ENCODE measurements around the gene PXMP4.

Gene PXMP4

GRCh38 chr20:33729101-33729500 is 9.0 kb upstream of the PXMP4 start:
- H3K27ac Mint-ChIP-seq: no peak overlapping the region
- no peak for DNase-seq
- TF ChIP-seq, protein P1, sequence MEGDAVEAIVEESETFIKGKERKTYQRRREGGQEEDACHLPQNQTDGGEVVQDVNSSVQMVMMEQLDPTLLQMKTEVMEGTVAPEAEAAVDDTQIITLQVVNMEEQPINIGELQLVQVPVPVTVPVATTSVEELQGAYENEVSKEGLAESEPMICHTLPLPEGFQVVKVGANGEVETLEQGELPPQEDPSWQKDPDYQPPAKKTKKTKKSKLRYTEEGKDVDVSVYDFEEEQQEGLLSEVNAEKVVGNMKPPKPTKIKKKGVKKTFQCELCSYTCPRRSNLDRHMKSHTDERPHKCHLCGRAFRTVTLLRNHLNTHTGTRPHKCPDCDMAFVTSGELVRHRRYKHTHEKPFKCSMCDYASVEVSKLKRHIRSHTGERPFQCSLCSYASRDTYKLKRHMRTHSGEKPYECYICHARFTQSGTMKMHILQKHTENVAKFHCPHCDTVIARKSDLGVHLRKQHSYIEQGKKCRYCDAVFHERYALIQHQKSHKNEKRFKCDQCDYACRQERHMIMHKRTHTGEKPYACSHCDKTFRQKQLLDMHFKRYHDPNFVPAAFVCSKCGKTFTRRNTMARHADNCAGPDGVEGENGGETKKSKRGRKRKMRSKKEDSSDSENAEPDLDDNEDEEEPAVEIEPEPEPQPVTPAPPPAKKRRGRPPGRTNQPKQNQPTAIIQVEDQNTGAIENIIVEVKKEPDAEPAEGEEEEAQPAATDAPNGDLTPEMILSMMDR (IDR thresholded peaks at IDR 0.05): no peak
- no peak overlapping the region for H3K4me3 Mint-ChIP-seq
- no peaks in the 10 kb centered on the region for H3K36me3 Mint-ChIP-seq (ENCODE audit: low read depth)
- H3K9me3 Mint-ChIP-seq: peaks cover 2% of the 10 kb centered on the region
- peaks cover 22% of the 10 kb centered on the region for H3K4me1 Mint-ChIP-seq
- peaks cover 26% of the 10 kb centered on the region for H3K27me3 Mint-ChIP-seq (ENCODE audit: low read depth, poor library complexity)

DNA sequence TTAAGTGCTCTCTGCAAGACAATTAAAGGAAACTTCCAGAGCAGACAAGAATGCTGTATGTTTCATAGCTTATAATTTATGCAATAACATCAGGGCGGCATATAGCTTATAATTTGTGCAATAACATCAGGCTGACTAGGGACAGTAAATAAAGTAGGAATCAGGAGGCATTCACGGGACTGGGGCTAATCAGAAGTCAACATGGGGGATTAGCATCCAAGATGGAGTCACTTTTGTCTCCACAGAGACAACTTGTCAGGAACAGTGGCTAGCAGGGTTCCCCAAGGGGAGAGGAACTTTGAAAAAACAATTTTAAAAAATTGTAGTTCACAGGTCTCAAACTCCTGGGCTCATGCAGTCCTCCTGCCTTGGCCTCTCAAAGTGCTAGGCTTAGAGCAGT is 8.4 kb upstream of the PXMP4 start:
- TF ChIP-seq, protein P1 (IDR thresholded peaks at IDR 0.05): no peak
- Mint-ChIP-seq H3K4me3 (no peak overlapping the region), H3K27ac (no peak overlapping the region), H3K27me3 (ENCODE audit: low read depth, poor library complexity) (peaks cover 27% of the 10 kb centered on the region), H3K36me3 (ENCODE audit: low read depth) (no peaks in the 10 kb centered on the region), H3K9me3 (no peaks in the 10 kb centered on the region), H3K4me1 (peaks cover 16% of the 10 kb centered on the region)
- no peak for DNase-seq

DNA sequence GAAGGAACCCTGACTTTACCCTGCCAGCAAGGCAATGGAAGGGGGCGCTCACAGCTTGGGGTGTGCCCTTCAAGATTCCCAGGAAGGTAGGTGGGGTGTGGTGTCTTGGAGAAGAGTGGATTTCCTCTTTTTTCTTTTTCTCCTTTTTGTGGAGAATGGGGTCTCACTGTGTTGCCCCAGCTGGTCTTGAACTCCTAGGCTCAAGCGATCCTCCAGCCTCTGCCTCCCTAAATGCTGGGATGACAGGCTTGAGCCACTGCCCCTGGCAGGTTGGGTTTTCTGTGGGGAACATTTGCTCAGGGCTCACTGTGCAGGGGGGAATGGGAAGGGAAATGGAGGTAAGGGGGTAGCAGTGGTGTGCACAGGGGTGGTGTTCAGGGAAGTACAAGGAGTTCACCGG is 7.7 kb upstream of the PXMP4 start:
- TF ChIP-seq, protein P1 (IDR thresholded peaks at IDR 0.05): no peak
- Mint-ChIP-seq H3K27me3 (ENCODE audit: low read depth, poor library complexity) (peaks cover 29% of the 10 kb centered on the region), H3K9me3 (no peaks in the 10 kb centered on the region), H3K4me3 (no peak overlapping the region), H3K27ac (no peak overlapping the region), H3K4me1 (peaks cover 13% of the 10 kb centered on the region), H3K36me3 (ENCODE audit: low read depth) (no peaks in the 10 kb centered on the region)
- DNase-seq: no peak

DNA sequence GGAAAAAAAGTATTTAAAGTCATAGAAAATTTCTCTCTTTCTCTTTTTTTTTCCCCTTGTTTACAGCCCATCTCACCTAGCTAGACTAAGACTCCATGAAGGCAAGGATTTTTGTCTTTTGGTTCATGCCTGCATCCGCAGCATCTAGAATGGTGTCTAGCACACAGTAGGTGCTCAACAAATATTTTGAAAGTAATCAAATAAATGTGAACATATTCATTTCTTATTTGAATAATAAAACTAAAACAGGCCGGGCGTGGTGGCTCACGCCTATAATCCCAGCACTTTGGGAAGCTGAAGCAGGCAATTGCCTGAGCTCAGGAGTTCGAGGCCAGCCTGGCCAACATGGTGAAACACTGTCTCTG is 7.0 kb upstream of the PXMP4 start:
- DNase-seq: no peak
- no peak overlapping the region for H3K4me3 Mint-ChIP-seq
- H3K4me1 Mint-ChIP-seq: peaks cover 9% of the 10 kb centered on the region

DNA sequence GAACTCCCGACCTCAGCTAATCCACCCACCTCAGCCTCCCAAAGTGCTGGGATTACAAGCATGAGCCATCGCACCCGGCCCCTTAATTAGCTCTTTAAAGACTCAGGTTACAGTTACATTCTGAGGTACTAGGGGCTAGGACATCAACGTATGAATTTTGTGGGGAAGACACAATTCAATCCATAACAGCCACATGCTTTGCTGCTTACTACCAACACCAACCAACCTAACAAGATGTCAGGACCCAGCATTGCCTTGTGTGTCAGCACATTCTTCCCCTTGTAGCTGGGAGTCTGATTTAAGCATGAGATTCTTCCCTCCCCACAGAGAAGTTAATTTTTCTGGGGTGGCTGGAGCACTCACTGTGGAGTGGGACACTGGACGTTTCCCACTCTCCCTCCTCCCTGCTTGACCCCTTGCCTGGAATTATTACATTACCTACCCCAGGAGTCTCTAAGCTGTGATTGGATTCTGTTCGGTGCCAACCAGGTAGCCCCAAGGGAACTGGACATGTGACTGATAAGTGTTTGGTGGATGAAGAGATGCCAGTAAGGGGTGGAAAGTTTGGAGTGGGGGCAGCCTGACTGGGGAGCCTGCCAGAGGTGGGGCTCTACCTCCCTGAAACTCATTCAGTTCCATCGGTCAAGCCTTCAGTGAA is 5.6 kb upstream of the PXMP4 start:
- peaks cover 31% of the 10 kb centered on the region for H3K27me3 Mint-ChIP-seq (ENCODE audit: low read depth, poor library complexity)
- H3K4me3 Mint-ChIP-seq: no peak overlapping the region
- peaks cover 3% of the 10 kb centered on the region for H3K9me3 Mint-ChIP-seq
- TF ChIP-seq, protein P1 (IDR thresholded peaks at IDR 0.05): no peak
- no peaks in the 10 kb centered on the region for H3K36me3 Mint-ChIP-seq (ENCODE audit: low read depth)
- no peak overlapping the region for H3K27ac Mint-ChIP-seq
- no peak for DNase-seq
- peaks cover 5% of the 10 kb centered on the region for H3K4me1 Mint-ChIP-seq

More for the DNA sequence above, 7.0 kb upstream of the PXMP4 start:
- Mint-ChIP-seq H3K36me3 (ENCODE audit: low read depth) (no peaks in the 10 kb centered on the region), H3K9me3 (no peaks in the 10 kb centered on the region), H3K27me3 (ENCODE audit: low read depth, poor library complexity) (peaks cover 31% of the 10 kb centered on the region), H3K27ac (no peak overlapping the region)
- TF ChIP-seq, protein P1 (IDR thresholded peaks at IDR 0.05): no peak

DNA sequence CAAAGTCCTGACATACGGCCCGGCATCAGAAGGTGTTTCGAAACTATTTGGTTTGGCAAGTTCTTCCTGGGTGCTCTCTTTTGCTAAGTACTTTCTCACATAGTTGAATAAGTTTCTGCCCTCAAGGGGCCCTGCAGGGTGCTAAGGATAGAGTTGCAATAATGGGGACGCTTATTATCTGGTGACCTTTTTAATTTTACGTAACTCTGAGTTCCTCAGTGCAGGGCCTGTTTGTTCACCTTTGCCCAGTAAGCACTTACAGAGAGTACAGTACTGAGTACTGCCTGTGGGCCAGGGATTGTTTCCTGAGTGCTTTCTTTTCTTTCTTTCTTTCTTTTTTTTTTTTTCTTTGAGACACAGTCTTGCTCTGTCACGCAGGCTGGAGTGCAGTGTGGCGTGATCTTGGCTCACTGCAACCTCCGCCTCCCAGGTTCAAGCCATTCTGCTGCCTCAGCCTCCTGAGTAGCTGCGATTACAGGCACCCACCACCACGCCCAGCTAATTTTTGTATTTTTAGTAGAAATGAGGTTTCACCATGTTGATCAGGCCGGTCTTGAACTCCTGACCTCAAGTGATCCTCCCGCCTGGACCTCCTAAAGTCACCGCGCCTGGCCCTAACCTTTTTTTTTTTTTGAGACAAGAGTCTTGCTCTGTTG is 4.5 kb upstream of the PXMP4 start:
- no peak overlapping the region for H3K27ac Mint-ChIP-seq
- H3K27me3 Mint-ChIP-seq (ENCODE audit: low read depth, poor library complexity): peaks cover 33% of the 10 kb centered on the region
- no peak for DNase-seq
- no peaks in the 10 kb centered on the region for H3K36me3 Mint-ChIP-seq (ENCODE audit: low read depth)
- no peak overlapping the region for H3K4me3 Mint-ChIP-seq
- TF ChIP-seq, protein P1 (IDR thresholded peaks at IDR 0.05): no peak
- H3K4me1 Mint-ChIP-seq: peaks cover 5% of the 10 kb centered on the region
- H3K9me3 Mint-ChIP-seq: peaks cover 8% of the 10 kb centered on the region
